Activated T-helper 17 cell treated with anti-CD3 and anti-CD28 coated beads, Interleukin-2, amount 50 U/mL, for 72 hours (primary cell): ENCODE data around the gene MARCHF6. TPM values are rescaled to one million over a fixed set of nuclear protein-coding genes. Genes with fewer than 3 reads are reported as not detected.
A peak's percentile ranks its signal among the peaks of the same experiment; 100 is the strongest.
"Not testable (repeated sequence)": the region's sequence is repeated elsewhere in the genome, so short reads cannot be mapped to it uniquely, and the experiment has no call there.

Experiments used
- ATAC-seq: fragments of 150-1000 bp; cut with Tn5 transposase; replicated peaks from 2 replicates; pipeline ENCODE4 v1.10.0; 2021; ENCODE audit warnings: mild to moderate bottlenecking, moderate library complexity
- H3K27ac Mint-ChIP-seq: one replicate; pipeline ENCODE4 v1.8.0; 2022; ENCODE audit warnings: mixed read lengths
- H3K27me3 Mint-ChIP-seq: one replicate; pipeline ENCODE4 v1.8.0; 2022; ENCODE audit warnings: mixed read lengths
- H3K36me3 Mint-ChIP-seq: one replicate; pipeline ENCODE4 v1.8.0; 2022; ENCODE audit warnings: low read depth, mild to moderate bottlenecking, mixed read lengths
- H3K4me1 Mint-ChIP-seq: one replicate; pipeline ENCODE4 v1.8.0; 2022; ENCODE audit warnings: mixed read lengths
- H3K4me3 Mint-ChIP-seq: one replicate; pipeline ENCODE4 v1.8.0; 2022; ENCODE audit warnings: mild to moderate bottlenecking, mixed read lengths
- H3K9me3 Mint-ChIP-seq: one replicate; pipeline ENCODE4 v1.8.0; 2022; ENCODE audit warnings: mixed read lengths
- total RNA-seq, 2 donors: library from RNA; stranded (reverse); gene quantifications; one replicate each; pipeline ENCODE4 v1.2.3, GENCODE V29; 2022

Gene MARCHF6
- total RNA-seq, 2 donors from 2014 or later = 87.7 to 157 TPM

DNA sequence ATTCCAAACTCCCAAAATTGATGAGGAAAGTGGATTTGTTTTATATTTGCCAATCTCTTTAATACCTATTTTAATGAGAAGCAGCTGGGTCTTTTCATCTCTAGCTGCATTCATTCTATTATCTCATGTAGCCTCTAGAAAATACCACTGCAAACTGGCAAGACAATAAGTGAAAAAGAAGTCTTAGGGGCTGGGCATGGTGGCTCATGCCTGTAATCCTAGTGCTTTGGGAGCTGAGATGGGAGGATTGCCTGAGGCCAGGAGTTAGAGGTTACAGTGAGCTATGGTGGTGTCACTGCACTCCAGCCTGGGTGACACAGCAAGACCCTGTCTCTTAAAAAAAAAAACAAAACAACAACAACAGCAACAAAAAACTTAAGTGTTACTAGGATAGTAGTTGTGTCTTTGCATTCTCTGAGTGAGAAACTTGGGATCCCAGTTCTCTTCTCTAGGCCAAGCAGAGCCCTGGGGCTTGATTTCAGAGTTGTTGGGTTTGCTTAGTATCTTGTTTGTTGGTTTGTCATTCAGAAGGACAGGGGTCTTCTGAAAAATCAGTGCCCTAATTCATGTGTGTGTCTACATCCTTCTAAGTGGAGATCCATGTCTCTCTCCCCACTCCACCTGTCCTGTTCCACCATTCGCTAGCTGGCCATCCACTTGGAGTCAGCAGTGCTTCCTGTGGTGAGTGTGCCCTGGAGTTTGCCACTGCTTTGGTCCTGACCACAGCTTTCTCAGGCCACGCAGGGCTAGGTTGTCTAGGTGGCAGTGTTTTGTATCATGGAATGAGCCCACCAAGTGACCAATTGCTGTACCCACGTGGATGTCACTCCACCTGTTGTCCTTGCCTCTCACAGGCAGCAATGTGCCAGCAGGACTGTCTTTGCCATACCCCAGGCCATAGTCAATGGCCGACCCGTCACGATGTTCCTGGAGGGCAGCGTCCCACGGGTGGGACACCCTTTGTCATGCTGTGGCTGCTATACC, 19.5 kb downstream of the MARCHF6 start:
- Mint-ChIP-seq H3K4me1 (peaks cover 37% of the 10 kb centered on the region), H3K27ac (no peak overlapping the region), H3K36me3 (peaks cover 24% of the 10 kb centered on the region), H3K4me3 (no peak overlapping the region), H3K27me3 (no peaks in the 10 kb centered on the region), H3K9me3 (no peaks in the 10 kb centered on the region)
- ATAC-seq = no peak

- Mint-ChIP-seq H3K4me1 (peaks cover 34% of the 10 kb centered on the region), H3K4me3 (no peak overlapping the region), H3K27ac (no peak overlapping the region)
These were observed 20.8 kb downstream of the MARCHF6 start for GRCh38 chr5:10374046-10375022.

GRCh38 chr5:10375146-10375545, 21.7 kb downstream of the MARCHF6 start:
- H3K27me3 Mint-ChIP-seq, H3K4me3 Mint-ChIP-seq, H3K9me3 Mint-ChIP-seq, H3K27ac Mint-ChIP-seq, ATAC-seq: not testable (repeated sequence)
- Mint-ChIP-seq H3K36me3 (peaks cover 39% of the 10 kb centered on the region), H3K4me1 (peaks cover 34% of the 10 kb centered on the region)

More at GRCh38 chr5:10374046-10375022, 20.8 kb downstream of the MARCHF6 start:
- Mint-ChIP-seq H3K27me3 (no peaks in the 10 kb centered on the region), H3K36me3 (peaks cover 34% of the 10 kb centered on the region), H3K9me3 (no peaks in the 10 kb centered on the region)
- no peak for ATAC-seq

DNA sequence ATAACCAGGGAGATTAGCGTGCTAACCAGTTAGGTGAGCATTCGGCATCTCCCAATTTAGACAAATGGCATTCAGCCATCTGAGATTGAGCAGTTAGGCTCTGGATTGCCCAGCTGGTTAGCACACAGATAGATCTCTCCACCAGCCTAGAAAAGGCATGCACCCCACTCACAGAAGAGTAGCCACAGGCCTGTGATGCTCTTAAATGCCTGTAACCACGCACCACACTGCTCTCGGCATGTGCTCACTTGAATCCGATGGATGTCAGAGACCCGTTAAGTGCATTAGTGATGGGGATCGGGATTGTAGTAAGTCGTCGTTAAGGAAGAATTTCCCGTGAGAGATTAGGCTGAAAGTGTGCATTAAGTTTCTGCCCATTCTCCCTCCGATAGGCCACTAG, 23.0 kb downstream of the MARCHF6 start:
- Mint-ChIP-seq H3K4me1 (peaks cover 31% of the 10 kb centered on the region), H3K4me3 (no peak overlapping the region), H3K9me3 (no peaks in the 10 kb centered on the region), H3K36me3 (peaks cover 53% of the 10 kb centered on the region), H3K27me3 (no peaks in the 10 kb centered on the region), H3K27ac (no peak overlapping the region)
- no peak for ATAC-seq

DNA sequence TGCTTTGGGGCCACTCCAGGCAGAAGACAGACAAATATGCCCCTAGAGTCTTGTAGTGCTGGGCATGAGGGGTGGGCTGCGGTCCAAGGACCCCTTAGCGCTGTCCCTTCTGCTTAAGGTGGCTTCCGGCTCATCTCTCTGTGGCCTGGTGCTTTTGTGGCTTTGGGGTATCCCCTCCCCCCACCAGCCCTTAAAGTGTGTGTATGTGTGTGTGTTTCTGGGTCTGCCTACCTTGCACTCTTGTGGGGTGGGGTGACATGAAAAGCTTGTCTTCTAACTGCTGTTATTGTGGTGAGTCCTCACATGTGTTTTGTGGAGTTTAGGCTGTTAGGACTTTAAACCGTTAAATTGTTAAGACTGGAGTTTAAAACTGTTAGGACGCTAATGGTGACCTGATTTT, 23.6 kb downstream of the MARCHF6 start:
- no peaks in the 10 kb centered on the region for H3K9me3 Mint-ChIP-seq

DNA sequence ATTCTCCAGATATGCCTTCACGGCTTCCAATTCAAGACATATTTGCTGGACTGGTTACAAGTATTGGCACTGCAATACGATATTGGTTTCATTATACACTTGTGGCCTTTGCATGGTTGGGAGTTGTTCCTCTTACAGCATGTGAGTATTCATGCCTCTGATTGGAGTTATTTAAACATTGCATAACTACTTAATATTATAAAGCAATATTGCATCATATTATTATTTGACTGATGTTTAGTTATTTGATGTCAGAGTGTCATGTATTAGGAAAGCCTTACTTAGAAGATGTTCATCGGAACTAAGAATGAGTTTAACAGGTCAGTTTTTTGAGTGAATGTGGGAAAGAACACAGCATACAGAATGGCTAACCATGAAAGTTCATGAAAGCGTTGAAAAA, 28.3 kb downstream of the MARCHF6 start:
- Mint-ChIP-seq H3K4me3 (no peak overlapping the region), H3K36me3 (peaks cover 90% of the 10 kb centered on the region), H3K27ac (no peak overlapping the region), H3K9me3 (no peaks in the 10 kb centered on the region), H3K4me1 (peaks cover 16% of the 10 kb centered on the region), H3K27me3 (no peaks in the 10 kb centered on the region)
- no peak for ATAC-seq

More for the DNA sequence above, 23.6 kb downstream of the MARCHF6 start:
- Mint-ChIP-seq H3K36me3 (peaks cover 59% of the 10 kb centered on the region), H3K27ac (no peak overlapping the region), H3K4me1 (peaks cover 31% of the 10 kb centered on the region), H3K4me3 (no peak overlapping the region), H3K27me3 (no peaks in the 10 kb centered on the region)
- no peak for ATAC-seq

- H3K4me3 Mint-ChIP-seq = no peak overlapping the region
- H3K9me3 Mint-ChIP-seq = no peaks in the 10 kb centered on the region
These were observed 31.0 kb downstream of the MARCHF6 start for GRCh38 chr5:10384483-10384882.

GRCh38 chr5:10387690-10388089, 34.2 kb downstream of the MARCHF6 start:
- H3K4me3 Mint-ChIP-seq = no peak overlapping the region
- H3K9me3 Mint-ChIP-seq = no peaks in the 10 kb centered on the region
- H3K27me3 Mint-ChIP-seq = no peaks in the 10 kb centered on the region
- peaks cover 96% of the 10 kb centered on the region for H3K36me3 Mint-ChIP-seq
- H3K27ac Mint-ChIP-seq = no peak overlapping the region
- no peak for ATAC-seq
- peaks cover 8% of the 10 kb centered on the region for H3K4me1 Mint-ChIP-seq

More at GRCh38 chr5:10384483-10384882, 31.0 kb downstream of the MARCHF6 start:
- Mint-ChIP-seq H3K4me1 (peaks cover 13% of the 10 kb centered on the region), H3K36me3 (peaks cover 95% of the 10 kb centered on the region), H3K27ac (peak overlapping the region; percentile 15), H3K27me3 (no peaks in the 10 kb centered on the region)
- ATAC-seq = no peak

DNA sequence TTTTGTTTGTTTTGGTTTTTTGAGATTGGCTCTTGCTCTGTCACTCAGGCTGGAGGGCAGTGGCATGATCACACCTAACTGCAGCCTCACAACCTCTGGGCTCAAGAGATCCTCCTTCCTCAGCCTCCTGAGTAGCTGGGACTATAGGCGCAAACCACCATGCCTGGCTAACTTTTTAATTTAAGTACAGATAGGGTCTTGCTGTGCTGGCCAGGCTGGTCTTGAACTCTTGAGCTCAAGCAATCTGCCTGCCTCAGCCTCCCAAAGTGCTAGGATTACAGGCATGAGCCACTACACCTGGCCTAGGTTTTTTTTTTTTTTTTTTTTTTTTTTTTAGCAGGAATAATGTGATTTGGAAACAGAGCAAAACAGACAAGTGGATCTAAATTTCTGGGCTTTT, 37.6 kb downstream of the MARCHF6 start:
- no peak for ATAC-seq
- no peaks in the 10 kb centered on the region for H3K9me3 Mint-ChIP-seq
- H3K27ac Mint-ChIP-seq = no peak overlapping the region
- H3K4me1 Mint-ChIP-seq = peaks cover 4% of the 10 kb centered on the region
- H3K27me3 Mint-ChIP-seq = no peaks in the 10 kb centered on the region
- no peak overlapping the region for H3K4me3 Mint-ChIP-seq
- peaks cover 97% of the 10 kb centered on the region for H3K36me3 Mint-ChIP-seq

- H3K4me1 Mint-ChIP-seq, H3K4me3 Mint-ChIP-seq, H3K9me3 Mint-ChIP-seq, H3K27me3 Mint-ChIP-seq, H3K27ac Mint-ChIP-seq, ATAC-seq: not testable (repeated sequence)
- peaks cover 100% of the 10 kb centered on the region for H3K36me3 Mint-ChIP-seq
These were observed 39.3 kb downstream of the MARCHF6 start for GRCh38 chr5:10392567-10393328.

GRCh38 chr5:10393491-10393890, 40.0 kb downstream of the MARCHF6 start:
- Mint-ChIP-seq H3K27me3 (no peaks in the 10 kb centered on the region), H3K4me1 (peaks cover 7% of the 10 kb centered on the region), H3K4me3 (no peak overlapping the region), H3K36me3 (peaks cover 100% of the 10 kb centered on the region), H3K9me3 (no peaks in the 10 kb centered on the region), H3K27ac (no peak overlapping the region)
- no peak for ATAC-seq

- Mint-ChIP-seq H3K4me3 (no peak overlapping the region), H3K4me1 (peaks cover 9% of the 10 kb centered on the region), H3K27ac (no peak overlapping the region), H3K9me3 (no peaks in the 10 kb centered on the region), H3K36me3 (peaks cover 100% of the 10 kb centered on the region), H3K27me3 (no peaks in the 10 kb centered on the region)
- no peak for ATAC-seq
These were observed 43.1 kb downstream of the MARCHF6 start for GRCh38 chr5:10396552-10396951.

GRCh38 chr5:10399839-10400238, 46.3 kb downstream of the MARCHF6 start:
- no peak overlapping the region for H3K4me3 Mint-ChIP-seq
- ATAC-seq = no peak
- peaks cover 100% of the 10 kb centered on the region for H3K36me3 Mint-ChIP-seq
- H3K9me3 Mint-ChIP-seq = no peaks in the 10 kb centered on the region
- H3K4me1 Mint-ChIP-seq = peaks cover 9% of the 10 kb centered on the region
- H3K27ac Mint-ChIP-seq = no peak overlapping the region
- no peaks in the 10 kb centered on the region for H3K27me3 Mint-ChIP-seq

GRCh38 chr5:10400411-10400810, 46.9 kb downstream of the MARCHF6 start:
- Mint-ChIP-seq H3K9me3 (no peaks in the 10 kb centered on the region), H3K4me3 (no peak overlapping the region), H3K27me3 (no peaks in the 10 kb centered on the region), H3K27ac (no peak overlapping the region), H3K36me3 (peaks cover 100% of the 10 kb centered on the region), H3K4me1 (peaks cover 9% of the 10 kb centered on the region)
- no peak for ATAC-seq
